Stimulated activated CD4-positive, alpha-beta T cell treated with anti-CD3 and anti-CD28 coated beads, Interleukin-4, amount 100 ng/mL, for 24 hours (primary cell): ENCODE results near the gene NBR1.
"Not testable (repeated sequence)": the region's sequence is repeated elsewhere in the genome, so short reads cannot be mapped to it uniquely, and the experiment has no call there.

Source experiments
- DNase-seq: peaks from one replicate; pipeline ENCODE4 v3.0.0-alpha.2; 2020

The NBR1 gene

DNA sequence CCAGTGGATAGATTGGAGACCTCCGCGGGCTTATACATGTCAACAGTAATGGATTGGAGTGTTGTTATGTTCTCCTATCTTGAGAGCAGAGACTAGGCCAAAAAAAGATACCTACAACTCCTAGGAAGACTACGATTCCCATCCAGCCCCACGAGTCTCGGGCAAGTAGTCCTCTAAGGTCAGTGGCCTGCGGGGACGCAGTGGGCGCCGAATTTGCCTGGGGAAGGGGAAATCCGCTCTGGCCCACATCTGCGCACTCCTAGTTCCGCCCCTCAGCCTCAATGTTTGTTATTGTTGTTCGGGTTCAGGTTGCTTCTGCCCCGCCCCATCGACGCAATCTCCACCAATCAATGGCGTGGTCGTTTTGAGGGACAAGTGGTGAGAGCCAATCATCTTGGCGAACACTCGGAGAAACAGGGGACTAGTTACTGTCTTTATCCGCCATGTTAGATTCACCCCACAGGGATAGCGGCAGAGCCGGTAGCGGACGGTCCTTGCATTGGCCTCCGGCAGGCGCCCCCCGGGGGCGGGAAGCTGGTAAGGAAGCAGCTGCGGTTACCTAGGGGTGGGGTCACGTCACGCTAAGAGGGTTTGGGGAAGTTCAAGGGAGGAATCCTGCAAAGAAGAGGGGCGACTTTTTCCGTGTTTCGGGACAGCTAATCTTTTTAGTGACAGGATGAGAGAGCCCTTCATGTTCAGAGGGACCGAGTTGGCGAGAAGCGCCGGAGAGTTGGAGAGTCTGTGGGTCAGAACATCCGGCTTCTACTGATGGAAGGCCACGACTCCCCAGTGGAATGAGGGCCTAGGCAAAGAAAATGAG, at the start of gene NBR1:
Gene NBR1, plus strand, starts transcription at position 449 of the 820 bp plus-strand sequence. CDS start 4,586 bp downstream, outside the sequence.
- DNase-seq: peak; percentile 96

GRCh38 chr17:43125133-43125966, 45.7 kb upstream of the NBR1 start, which contains the start of gene BRCA1:
Gene BRCA1 (minus strand): TSS chr17:43125364. CDS start chr17:43124096, 1,268 bp downstream.
- DNase-seq: peak; percentile 95

DNA sequence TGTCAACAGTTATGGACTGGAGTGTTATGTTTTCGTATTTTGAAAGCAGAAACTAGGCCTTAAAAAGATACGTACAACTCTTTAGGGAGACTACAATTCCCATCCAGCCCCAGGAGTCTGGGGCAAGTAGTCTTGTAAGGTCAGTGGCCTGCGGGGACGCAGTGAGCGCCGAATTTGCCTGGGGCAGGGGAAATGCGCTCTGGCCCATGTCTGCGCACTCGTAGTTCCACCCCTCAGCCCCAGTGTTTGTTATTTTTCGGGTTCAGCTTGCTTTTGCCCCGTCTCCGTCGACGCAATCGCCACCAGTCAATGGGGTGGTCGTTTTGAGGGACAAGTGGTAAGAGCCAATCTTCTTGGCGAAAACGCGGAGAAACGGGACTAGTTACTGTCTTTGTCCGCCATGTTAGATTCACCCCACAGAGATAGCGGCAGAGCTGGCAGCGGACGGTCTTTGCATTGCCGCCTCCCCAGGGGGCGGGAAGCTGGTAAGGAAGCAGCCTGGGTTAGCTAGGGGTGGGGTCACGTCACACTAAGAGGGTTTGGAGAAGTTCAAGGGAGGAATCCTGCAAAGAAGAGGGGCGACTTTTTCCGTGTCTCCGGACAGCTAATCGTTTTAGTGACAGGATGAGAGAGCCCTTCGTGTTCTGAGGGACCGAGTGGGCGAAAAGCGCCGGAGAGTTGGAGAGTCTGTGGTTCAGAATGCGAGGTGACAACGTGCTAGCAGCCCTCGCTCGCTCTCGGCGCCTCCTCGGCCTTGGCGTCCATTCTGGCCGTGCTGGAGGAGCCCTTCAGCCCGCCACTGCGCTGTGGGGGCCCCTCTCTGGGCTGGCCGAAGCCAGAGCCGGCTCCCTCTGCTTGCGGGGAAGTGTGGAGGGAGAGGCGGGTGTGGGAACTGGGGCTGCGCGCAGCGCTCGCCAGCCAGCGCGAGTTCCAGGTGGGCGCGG, 44.8 kb upstream of the NBR1 start:
- DNase-seq: no peak

DNA sequence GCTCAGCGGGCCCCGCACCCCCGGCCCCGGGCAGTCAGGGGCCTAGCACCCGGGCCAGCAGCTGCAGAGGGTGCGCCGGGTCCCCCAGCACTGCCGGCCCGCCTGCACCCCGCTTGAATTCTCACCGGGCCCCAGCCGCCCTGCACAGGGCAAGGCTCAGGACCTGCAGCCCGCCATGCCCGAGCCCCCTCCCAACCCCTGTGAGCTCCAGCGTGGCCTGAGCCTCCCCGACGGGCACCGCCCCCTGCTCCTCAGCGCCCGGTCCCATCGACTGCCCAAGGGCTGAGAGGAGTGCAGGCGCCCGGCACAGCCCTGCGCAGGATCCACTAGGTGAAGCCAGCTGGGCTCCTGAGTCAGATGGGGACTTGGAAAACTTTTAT, 44.1 kb upstream of the NBR1 start:
- no peak for DNase-seq

GRCh38 chr17:43127333-43127876, 43.6 kb upstream of the NBR1 start:
- DNase-seq: not testable (repeated sequence)

DNA sequence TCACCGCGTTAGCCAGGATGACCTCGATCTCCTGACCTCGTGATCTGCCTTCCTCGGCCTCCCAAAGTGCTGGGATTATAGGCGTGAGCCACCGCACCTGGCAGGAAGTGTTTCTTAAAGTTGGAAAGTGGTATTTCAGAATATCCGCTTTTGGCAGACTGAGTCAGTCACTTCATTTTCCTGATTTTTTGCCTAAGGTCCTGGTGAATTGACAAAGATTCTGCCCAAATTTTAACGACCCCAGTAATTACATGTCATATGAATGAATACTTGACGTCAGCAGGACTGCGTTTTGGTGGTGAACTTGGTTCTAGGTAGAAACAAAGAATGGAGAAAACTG, 41.4 kb upstream of the NBR1 start:
- no peak for DNase-seq

DNA sequence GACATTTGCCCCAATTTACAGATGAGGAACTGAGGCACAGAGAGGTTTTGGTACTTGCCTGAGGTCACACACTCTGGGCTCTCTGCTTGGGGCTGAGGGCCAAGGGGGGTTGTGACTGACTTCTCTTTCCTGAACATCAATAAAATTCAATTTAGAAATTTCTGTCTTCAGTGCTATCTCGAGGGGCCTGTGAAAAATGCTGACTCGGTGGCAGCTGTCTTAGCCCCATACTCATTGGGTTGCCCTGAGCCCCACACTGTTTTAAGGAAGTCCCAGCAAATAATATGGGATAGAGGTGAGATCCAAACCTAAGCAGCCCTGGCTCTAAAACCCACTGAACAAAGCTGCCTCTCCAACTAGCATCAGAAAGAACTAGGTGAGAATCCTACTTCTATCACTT, 38.9 kb upstream of the NBR1 start:
- DNase-seq: no peak

- not testable (repeated sequence) for DNase-seq
Measured at GRCh38 chr17:43133439-43133838, 37.6 kb upstream of the NBR1 start.

GRCh38 chr17:43134774-43135453, 36.1 kb upstream of the NBR1 start:
- no peak for DNase-seq

DNA sequence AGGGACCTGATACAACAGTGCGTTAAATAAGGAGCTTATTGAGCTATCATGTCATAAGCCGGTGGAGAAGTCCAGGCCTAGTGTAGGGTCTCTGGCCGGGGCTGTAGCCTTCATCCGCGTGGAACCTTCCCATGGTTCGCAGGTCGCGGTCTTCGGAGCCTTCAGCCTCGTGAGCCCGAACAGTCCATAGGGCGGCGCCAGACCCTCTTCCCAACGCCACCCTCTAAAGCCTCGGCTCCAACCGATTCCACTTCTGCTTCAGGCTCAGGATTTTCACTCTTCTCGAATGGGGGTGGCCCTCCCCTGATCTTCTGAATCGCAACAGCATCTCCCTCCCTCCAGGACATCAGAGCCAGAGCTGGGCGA, 35.6 kb upstream of the NBR1 start:
- no peak for DNase-seq

- DNase-seq: not testable (repeated sequence)
Measured at GRCh38 chr17:43136574-43136973, 34.4 kb upstream of the NBR1 start.

GRCh38 chr17:43138531-43138930, 32.5 kb upstream of the NBR1 start:
- not testable (repeated sequence) for DNase-seq

- no peak for DNase-seq
Measured at GRCh38 chr17:43140396-43141332, 30.4 kb upstream of the NBR1 start.

DNA sequence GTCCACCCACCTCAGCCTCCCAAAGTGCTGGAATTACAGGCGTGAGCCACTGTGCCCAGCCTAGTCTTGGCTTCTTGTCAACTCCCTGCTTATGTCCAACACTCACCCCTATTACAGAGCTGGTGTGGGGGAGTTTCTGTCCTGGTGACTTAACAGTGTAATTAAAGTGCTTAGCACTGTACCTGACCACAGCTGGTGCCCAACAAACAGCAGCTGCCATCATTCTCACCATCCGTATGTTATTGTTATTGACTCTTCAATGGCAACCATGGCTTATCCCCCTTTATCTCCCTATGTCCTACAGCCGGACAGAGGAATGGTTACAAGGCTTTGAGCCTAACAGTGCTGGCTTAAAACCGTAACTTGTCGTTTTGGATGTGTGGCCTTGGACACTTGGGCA, 28.9 kb upstream of the NBR1 start:
- no peak for DNase-seq

GRCh38 chr17:43143201-43143600, 27.8 kb upstream of the NBR1 start:
- DNase-seq: no peak

- DNase-seq: no peak
Measured at GRCh38 chr17:43146649-43147048, 24.4 kb upstream of the NBR1 start.

DNA sequence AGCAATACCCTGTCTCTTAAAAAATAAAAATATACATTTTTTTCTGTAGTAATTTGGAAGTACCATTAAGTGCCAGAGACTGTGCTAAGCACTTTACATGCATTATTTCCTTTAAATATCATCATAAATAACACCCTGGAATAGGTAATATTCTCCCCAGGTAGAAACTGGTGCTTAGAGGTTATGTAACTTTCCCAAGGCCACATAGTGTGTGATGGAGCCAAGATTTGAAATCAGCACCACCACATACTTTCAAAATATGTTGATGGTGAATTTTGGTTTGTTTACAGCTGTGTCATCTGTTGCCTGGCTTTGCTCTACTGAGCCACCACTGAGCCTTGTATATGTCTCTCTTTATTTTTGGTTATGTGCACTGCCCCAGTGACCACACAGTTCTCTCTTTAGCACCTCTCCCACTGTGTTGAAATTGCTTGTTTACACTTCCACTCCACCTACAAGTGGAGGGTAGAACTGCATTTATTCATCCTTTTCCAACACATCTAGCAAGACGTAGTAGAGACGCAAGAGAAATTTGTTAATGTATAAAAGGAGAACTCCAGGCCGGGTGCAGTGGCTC, 19.0 kb upstream of the NBR1 start:
- no peak for DNase-seq

DNA sequence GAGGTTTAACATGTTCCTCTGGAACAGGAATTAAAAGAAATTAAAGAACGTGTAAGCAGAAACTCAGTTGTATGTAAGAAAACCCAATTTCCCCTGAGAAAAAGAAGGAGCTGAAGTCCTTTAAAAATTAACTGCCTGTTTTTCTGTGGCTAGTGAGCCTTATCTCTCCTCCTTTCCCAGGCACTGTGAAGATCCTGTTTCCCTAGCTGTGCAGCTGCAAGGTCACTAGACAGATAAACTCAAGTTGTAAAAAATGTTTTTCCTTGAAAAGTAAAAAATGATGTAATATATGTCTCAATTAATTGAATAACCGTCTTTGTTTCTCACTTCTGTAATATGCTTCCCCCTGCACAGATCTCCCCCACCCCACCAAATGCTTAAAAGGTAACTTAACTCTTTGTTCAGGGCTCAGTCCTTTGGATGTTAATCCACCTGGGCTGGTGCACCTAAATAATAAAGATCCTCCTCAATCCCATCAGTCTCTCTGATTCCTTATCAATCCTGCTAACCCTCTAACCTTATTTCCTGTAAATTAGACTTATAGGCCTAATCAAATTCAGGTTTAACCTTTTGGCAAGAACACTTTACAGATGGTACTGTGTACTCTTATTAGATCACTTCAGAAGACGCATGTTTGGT, 17.7 kb upstream of the NBR1 start:
- not testable (repeated sequence) for DNase-seq

GRCh38 chr17:43155666-43156065, 15.3 kb upstream of the NBR1 start:
- no peak for DNase-seq

DNA sequence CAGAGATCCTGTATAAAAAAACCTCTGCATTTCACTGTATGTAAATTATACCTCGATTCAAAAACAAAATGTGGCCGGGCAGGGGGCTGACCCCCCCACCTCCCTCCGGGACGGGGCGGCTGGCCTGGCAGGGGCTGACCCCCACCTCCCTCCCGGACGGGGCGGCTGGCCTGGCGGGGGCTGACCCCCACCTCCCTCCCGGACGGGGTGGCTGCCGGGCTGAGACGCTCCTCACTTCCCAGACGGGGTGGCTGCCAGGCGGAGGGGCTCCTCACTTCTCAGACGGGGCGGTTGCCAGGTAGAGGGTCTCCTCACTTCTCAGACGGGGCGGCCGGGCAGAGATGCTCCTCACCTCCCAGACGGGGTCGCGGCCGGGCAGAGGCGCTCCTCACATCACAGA, 11.8 kb upstream of the NBR1 start:
- DNase-seq: not testable (repeated sequence)
